ENCODE measurements around the gene ZSCAN20.

GRCh38 chr1:33445108-33445507, 27.3 kb upstream of the ZSCAN20 start:
- TF ChIP-seq POLR2A (IDR thresholded peaks at IDR 0.05) (no peak), CTCF (IDR thresholded peaks at IDR 0.05) (no peak)
